ENCODE data around the gene FLAD1. TPM values are rescaled to one million over a fixed set of nuclear protein-coding genes. Genes with fewer than 3 reads are reported as not detected.

FLAD1 gene
- total and polyA plus RNA-seq, 2 of the 4 experiments (the other 2 are of a cell fraction): 26.3 to 37.3 TPM

DNA sequence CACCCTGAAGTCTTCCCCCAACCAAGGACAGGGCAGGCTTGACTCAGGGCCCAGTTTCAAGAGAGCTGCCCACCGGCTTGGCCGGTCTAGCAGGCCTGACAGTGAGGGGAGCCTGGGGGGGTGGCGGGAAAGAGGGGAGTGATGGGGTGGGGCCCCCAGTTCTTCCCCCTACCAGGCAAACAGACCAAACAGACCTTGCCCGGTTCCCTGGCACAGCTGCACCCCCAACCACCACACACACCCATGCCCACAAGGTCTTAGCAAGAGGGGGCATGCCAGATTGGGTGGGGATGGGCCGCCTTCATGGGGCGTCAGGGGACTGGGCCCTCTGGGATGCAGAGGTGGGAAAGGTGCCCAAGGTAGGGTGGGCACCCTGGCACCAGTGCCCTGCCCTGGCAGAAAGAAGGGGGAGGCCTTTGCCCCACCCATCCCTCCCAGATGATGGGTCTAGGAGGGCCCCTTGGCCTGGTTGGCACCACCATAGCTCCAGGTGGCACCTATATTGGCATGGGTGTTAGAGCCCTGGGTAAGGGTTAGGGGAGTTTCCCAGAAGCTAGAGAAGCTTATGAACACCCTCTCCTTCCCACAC is 28.4 kb downstream of the FLAD1 start:
- H3K14ac ChIP-seq (replicated peaks; ENCODE audit: low read depth, low read length): no peak overlapping the region
- H3K4me1 ChIP-seq (ENCODE audit: control insufficient read depth, insufficient read depth, low read length): peaks cover 3% of the 10 kb centered on the region; the same call in 1 of the 2 replicates
- no peak overlapping the region for H3K4me3 ChIP-seq (ENCODE audit: insufficient read depth, low read depth, low read length)
- BruUV-seq (replicated peaks): no TSS peak
- no peak overlapping the region for H4K91ac ChIP-seq (ENCODE audit: insufficient read depth, low read depth, low read length)
- H3K27me3 ChIP-seq (ENCODE audit: control insufficient read depth, insufficient read depth, low read length): no peaks in the 10 kb centered on the region
- no peak overlapping the region for H3K56ac ChIP-seq (ENCODE audit: extremely low read depth, insufficient read depth, low read length)
- H3K36me3 ChIP-seq (ENCODE audit: control insufficient read depth, insufficient read depth, low read length): peaks cover 22% of the 10 kb centered on the region
- no CpG with 5 or more reads among the region's 6 CpGs for WGBS, 2 experiments (ENCODE audit: extremely low coverage in 2 of 2, insufficient read length in 1 of 2)
- peaks cover 0 to 33% of the 10 kb centered on the region in 2 experiments; a peak in 2 of 4 replicates for H3K79me1 ChIP-seq (ENCODE audit: low read depth in 1 of 2, low read length in 2 of 2)
- no peak overlapping the region for H4K8ac ChIP-seq (ENCODE audit: low read depth in 2 of 2, low read length in 2 of 2)
- no peak overlapping the region for H4K5ac ChIP-seq (ENCODE audit: low read depth, low read length)
- no peaks in the 10 kb centered on the region for H3K9me3 ChIP-seq (ENCODE audit: control insufficient read depth, insufficient read depth, low read length)
- TF ChIP-seq, protein P1, sequence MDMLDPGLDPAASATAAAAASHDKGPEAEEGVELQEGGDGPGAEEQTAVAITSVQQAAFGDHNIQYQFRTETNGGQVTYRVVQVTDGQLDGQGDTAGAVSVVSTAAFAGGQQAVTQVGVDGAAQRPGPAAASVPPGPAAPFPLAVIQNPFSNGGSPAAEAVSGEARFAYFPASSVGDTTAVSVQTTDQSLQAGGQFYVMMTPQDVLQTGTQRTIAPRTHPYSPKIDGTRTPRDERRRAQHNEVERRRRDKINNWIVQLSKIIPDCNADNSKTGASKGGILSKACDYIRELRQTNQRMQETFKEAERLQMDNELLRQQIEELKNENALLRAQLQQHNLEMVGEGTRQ (IDR thresholded peaks at IDR 0.05; ENCODE audit: low read depth, low read length): no peak
- TF ChIP-seq RFX5 (IDR thresholded peaks at IDR 0.05; ENCODE audit: low read depth, low read length): no peak
- TF ChIP-seq CEBPB (IDR thresholded peaks at IDR 0.05; ENCODE audit: low read depth, low read length): no peak
- TF ChIP-seq BHLHE40 (IDR thresholded peaks at IDR 0.05; ENCODE audit: low read depth, low read length): no peak
- TF ChIP-seq FOS (IDR thresholded peaks at IDR 0.05; ENCODE audit: low read depth, low read length): no peak
- TF ChIP-seq CHD1 (IDR thresholded peaks at IDR 0.05; ENCODE audit: low read depth, low read length): no peak
- TF ChIP-seq MXI1 (IDR thresholded peaks at IDR 0.05; ENCODE audit: borderline replicate concordance, low read depth, low read length): no peak
- TF ChIP-seq, protein P2, sequence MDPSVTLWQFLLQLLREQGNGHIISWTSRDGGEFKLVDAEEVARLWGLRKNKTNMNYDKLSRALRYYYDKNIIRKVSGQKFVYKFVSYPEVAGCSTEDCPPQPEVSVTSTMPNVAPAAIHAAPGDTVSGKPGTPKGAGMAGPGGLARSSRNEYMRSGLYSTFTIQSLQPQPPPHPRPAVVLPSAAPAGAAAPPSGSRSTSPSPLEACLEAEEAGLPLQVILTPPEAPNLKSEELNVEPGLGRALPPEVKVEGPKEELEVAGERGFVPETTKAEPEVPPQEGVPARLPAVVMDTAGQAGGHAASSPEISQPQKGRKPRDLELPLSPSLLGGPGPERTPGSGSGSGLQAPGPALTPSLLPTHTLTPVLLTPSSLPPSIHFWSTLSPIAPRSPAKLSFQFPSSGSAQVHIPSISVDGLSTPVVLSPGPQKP (IDR thresholded peaks at IDR 0.05; ENCODE audit: borderline replicate concordance, low read depth, low read length): no peak
- TF ChIP-seq MAZ (IDR thresholded peaks at IDR 0.05; ENCODE audit: borderline replicate concordance, low read depth, low read length): no peak
- TF ChIP-seq MAFK (IDR thresholded peaks at IDR 0.05; ENCODE audit: low read depth, low read length): no peak
- TF ChIP-seq, protein P3, sequence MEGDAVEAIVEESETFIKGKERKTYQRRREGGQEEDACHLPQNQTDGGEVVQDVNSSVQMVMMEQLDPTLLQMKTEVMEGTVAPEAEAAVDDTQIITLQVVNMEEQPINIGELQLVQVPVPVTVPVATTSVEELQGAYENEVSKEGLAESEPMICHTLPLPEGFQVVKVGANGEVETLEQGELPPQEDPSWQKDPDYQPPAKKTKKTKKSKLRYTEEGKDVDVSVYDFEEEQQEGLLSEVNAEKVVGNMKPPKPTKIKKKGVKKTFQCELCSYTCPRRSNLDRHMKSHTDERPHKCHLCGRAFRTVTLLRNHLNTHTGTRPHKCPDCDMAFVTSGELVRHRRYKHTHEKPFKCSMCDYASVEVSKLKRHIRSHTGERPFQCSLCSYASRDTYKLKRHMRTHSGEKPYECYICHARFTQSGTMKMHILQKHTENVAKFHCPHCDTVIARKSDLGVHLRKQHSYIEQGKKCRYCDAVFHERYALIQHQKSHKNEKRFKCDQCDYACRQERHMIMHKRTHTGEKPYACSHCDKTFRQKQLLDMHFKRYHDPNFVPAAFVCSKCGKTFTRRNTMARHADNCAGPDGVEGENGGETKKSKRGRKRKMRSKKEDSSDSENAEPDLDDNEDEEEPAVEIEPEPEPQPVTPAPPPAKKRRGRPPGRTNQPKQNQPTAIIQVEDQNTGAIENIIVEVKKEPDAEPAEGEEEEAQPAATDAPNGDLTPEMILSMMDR (conservative IDR thresholded peaks at IDR 0.05; ENCODE audit: low read depth, low read length): no peak
- no peak for TF ChIP-seq RCOR1 (IDR thresholded peaks at IDR 0.05; ENCODE audit: insufficient replicate concordance, low read length)
- no peak for TF ChIP-seq RAD21 (IDR thresholded peaks at IDR 0.05; ENCODE audit: low read length)
- no peak for TF ChIP-seq NFE2L2 (IDR thresholded peaks at IDR 0.05; ENCODE audit: low read depth, low read length)
- TF ChIP-seq POLR2A (IDR thresholded peaks at IDR 0.05; ENCODE audit: low read depth, low read length): no peak
- TF ChIP-seq SMC3 (IDR thresholded peaks at IDR 0.05; ENCODE audit: low read depth, low read length): no peak
- H3K23ac ChIP-seq (ENCODE audit: low read depth, low read length): no peak overlapping the region
- no peak overlapping the region for H3K9ac ChIP-seq (ENCODE audit: low read depth, low read length)
- H2BK15ac ChIP-seq (ENCODE audit: low read depth, low read length): no peak overlapping the region
- intact Hi-C loops (cut with micrococcal nuclease) (no loop called here), in situ Hi-C loops (cut with MboI; ENCODE audit: low sequenced_read_pairs) (no loop called here), dilution Hi-C loops (cut with HindIII; ENCODE audit: low sequenced_read_pairs, unreplicated experiment) (no loop called here)
- no peak overlapping the region for H2BK5ac ChIP-seq (ENCODE audit: low read depth, low read length, poor library complexity, severe bottlenecking)
- no peak overlapping the region for H3K4ac ChIP-seq (ENCODE audit: low read depth, low read length)
- no peaks in the 10 kb centered on the region; the same call in 1 of the 2 replicates for H3K9me1 ChIP-seq (ENCODE audit: insufficient read depth, low read length)
- no peak overlapping the region for H2BK20ac ChIP-seq (ENCODE audit: low read depth, low read length)
- CTCF ChIA-PET: no interaction called here
- DNase-seq: no peak
- ATAC-seq (ENCODE audit: low read depth): no peak
- H3K18ac ChIP-seq (ENCODE audit: low read depth, low read length): no peak overlapping the region
- no peak overlapping the region for H2AK9ac ChIP-seq (replicated peaks; ENCODE audit: low read depth, low read length, poor library complexity)
- no peak overlapping the region for H2AFZ ChIP-seq (replicated peaks; ENCODE audit: low read length, poor library complexity)
- no peak overlapping the region for H3K4me2 ChIP-seq (ENCODE audit: low read depth, low read length)
- peaks cover 19% of the 10 kb centered on the region for H4K20me1 ChIP-seq (ENCODE audit: insufficient read depth, low read length)
- no peak overlapping the region for H3K27ac ChIP-seq (ENCODE audit: insufficient read depth, low read length)
- H2BK120ac ChIP-seq (ENCODE audit: low read depth, low read length): no peak overlapping the region
- peak overlapping the region; percentile 46; the same call in 1 of the 2 replicates for H2AK5ac ChIP-seq (ENCODE audit: low read depth, low read length)
- POLR2A ChIA-PET (ENCODE audit: unreplicated experiment): no interaction called here
